Fibroblast of lung (primary cell): ENCODE data around the gene SPTY2D1. TPM values are rescaled to one million over a fixed set of nuclear protein-coding genes. Genes with fewer than 3 reads are reported as not detected.
"Not testable (repeated sequence)": the region's sequence is repeated elsewhere in the genome, so short reads cannot be mapped to it uniquely, and the experiment has no call there.

Experiments used
- DNase-seq, 2 donors: peaks; one replicate each; pipeline versions ENCODE4 v3.0.0 to v3.0.0-alpha.2; 2010; ENCODE audit warnings: low read depth in 2 of 2
- H2AFZ ChIP-seq: 2 replicates; pipeline ENCODE4 v1.5.1; 2012; ENCODE audit warnings: low read length, control low read depth, inconsistent platforms
- H3K27ac ChIP-seq: 2 replicates; pipeline ENCODE4 v1.5.1; 2011; ENCODE audit warnings: low read length, control low read depth; ENCODE audit not compliant: insufficient read depth
- H3K27me3 ChIP-seq: 2 replicates; pipeline ENCODE4 v1.5.1; 2011; ENCODE audit warnings: mild to moderate bottlenecking, low read length; ENCODE audit not compliant: control insufficient read depth, insufficient read depth
- H3K36me3 ChIP-seq: 2 replicates; pipeline ENCODE4 v1.5.1; 2011; ENCODE audit warnings: low read length; ENCODE audit not compliant: control insufficient read depth, insufficient read depth
- H3K4me1 ChIP-seq: 2 replicates; pipeline ENCODE4 v1.5.1; 2011; ENCODE audit warnings: low read length; ENCODE audit not compliant: control insufficient read depth, insufficient read depth; ENCODE audit errors: extremely low read depth
- H3K4me2 ChIP-seq: 2 replicates; pipeline ENCODE4 v1.5.1; 2011; ENCODE audit warnings: low read length, control low read depth; ENCODE audit not compliant: insufficient read depth; ENCODE audit errors: extremely low read depth
- H3K4me3 ChIP-seq, 4 experiments: fragments of 200-600 bp in 1 of 4; sonication (generic) in 1 of 4; replicated peaks in 1 of 4; 2 replicates each; pipeline ENCODE4 v1.5.1; 2011 to 2016; ENCODE audit warnings: low read length in 4 of 4, low read depth in 3 of 4, mild to moderate bottlenecking in 3 of 4, control low read depth in 2 of 4, inconsistent platforms in 1 of 4, mixed read lengths in 1 of 4; ENCODE audit not compliant: insufficient read depth in 1 of 4; ENCODE audit errors: control extremely low read depth in 1 of 4
- H3K79me2 ChIP-seq: 2 replicates; pipeline ENCODE4 v1.5.1; 2012; ENCODE audit warnings: mild to moderate bottlenecking, low read length, inconsistent platforms; ENCODE audit not compliant: control insufficient read depth, insufficient read depth
- H3K9ac ChIP-seq: 2 replicates; pipeline ENCODE4 v1.5.1; 2011; ENCODE audit warnings: mild to moderate bottlenecking, low read length, control low read depth; ENCODE audit not compliant: insufficient read depth
- H3K9me3 ChIP-seq: 2 replicates; pipeline ENCODE4 v1.5.1; 2012; ENCODE audit warnings: low read depth, low read length; ENCODE audit not compliant: control insufficient read depth, insufficient read depth
- H4K20me1 ChIP-seq: 2 replicates; pipeline ENCODE4 v1.5.1; 2011; ENCODE audit warnings: low read length; ENCODE audit not compliant: control insufficient read depth, insufficient read depth; ENCODE audit errors: extremely low read depth
- EZH2 ChIP-seq: IDR thresholded peaks from 2 replicates; pipeline ENCODE4 v1.5.1; 2012; ENCODE audit warnings: low read length, control low read depth, mild to moderate bottlenecking; ENCODE audit errors: missing control alignments
- polyA plus RNA-seq, 2 donors: library from polyadenylated mRNA; depleted of rRNA in 1 of 2; stranded (reverse) in 1 of 2; unstranded in 1 of 2; fragments of >200 nt; gene quantifications; 2 replicates each; pipeline ENCODE4 v1.2.1, GENCODE V29; 2011 to 2012; ENCODE audit warnings: missing spikeins in 1 of 2
- total RNA-seq: library from RNA; depleted of rRNA; stranded (reverse); fragments of >200 nt; gene quantifications from 2 replicates; pipeline ENCODE4 v1.2.1, GENCODE V29; 2014
- TF ChIP-seq, protein P1 (sequence below), 2 donors: IDR thresholded peaks in 1 of 2; conservative IDR thresholded peaks in 1 of 2; 1 replicate in 1 of 2; 2 replicates in 1 of 2; pipeline ENCODE4 v1.5.1; 2011 to 2012; ENCODE audit warnings: low read length in 2 of 2, control low read depth in 1 of 2, inconsistent platforms in 1 of 2, low read depth in 1 of 2, mild to moderate bottlenecking in 1 of 2

Gene SPTY2D1
- total and polyA plus RNA-seq, 2 donors (not counting 1 experiment from before 2014, with no cell fraction given) = 14.0 to 23.8 TPM

DNA sequence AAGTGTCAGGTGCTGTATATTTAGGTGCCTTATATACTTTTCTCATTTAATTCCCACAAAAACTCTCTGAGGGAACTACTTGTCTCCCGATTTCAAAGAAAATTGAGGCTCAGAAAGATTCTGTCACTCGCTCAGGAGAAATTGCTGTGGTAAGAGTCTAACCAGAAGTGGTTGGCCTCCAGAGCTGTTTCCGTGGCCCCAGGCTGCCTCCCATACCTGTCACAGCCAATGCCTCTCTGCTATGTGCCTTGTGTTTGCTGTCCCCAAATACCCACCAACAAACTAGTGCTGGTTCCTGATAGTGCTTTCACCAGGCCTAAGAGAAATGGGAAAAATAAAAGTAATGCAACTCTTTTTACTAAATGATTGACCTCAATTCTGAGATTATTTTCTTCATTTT lies 43.4 kb upstream of the SPTY2D1 start:
- no peaks in the 10 kb centered on the region for H3K9me3 ChIP-seq
- H3K27ac ChIP-seq = no peak overlapping the region
- no peak overlapping the region for H3K9ac ChIP-seq
- H3K79me2 ChIP-seq = no peaks in the 10 kb centered on the region
- TF ChIP-seq, protein P1, sequence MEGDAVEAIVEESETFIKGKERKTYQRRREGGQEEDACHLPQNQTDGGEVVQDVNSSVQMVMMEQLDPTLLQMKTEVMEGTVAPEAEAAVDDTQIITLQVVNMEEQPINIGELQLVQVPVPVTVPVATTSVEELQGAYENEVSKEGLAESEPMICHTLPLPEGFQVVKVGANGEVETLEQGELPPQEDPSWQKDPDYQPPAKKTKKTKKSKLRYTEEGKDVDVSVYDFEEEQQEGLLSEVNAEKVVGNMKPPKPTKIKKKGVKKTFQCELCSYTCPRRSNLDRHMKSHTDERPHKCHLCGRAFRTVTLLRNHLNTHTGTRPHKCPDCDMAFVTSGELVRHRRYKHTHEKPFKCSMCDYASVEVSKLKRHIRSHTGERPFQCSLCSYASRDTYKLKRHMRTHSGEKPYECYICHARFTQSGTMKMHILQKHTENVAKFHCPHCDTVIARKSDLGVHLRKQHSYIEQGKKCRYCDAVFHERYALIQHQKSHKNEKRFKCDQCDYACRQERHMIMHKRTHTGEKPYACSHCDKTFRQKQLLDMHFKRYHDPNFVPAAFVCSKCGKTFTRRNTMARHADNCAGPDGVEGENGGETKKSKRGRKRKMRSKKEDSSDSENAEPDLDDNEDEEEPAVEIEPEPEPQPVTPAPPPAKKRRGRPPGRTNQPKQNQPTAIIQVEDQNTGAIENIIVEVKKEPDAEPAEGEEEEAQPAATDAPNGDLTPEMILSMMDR (conservative IDR thresholded peaks at IDR 0.05 in 1 of 2, IDR thresholded peaks at IDR 0.05 in 1 of 2; ENCODE audit: low read depth in 1 of 2, low read length in 2 of 2) = no peak
- no peak for TF ChIP-seq EZH2
- no peaks in the 10 kb centered on the region for H4K20me1 ChIP-seq
- H3K4me3 ChIP-seq = no peak overlapping the region
- H3K4me2 ChIP-seq = no peak overlapping the region
- H2AFZ ChIP-seq = no peak overlapping the region
- no peaks in the 10 kb centered on the region for H3K4me1 ChIP-seq
- no peak for DNase-seq
- no peaks in the 10 kb centered on the region for H3K36me3 ChIP-seq
- H3K27me3 ChIP-seq = no peaks in the 10 kb centered on the region

GRCh38 chr11:18676803-18677202 lies 42.7 kb upstream of the SPTY2D1 start:
- no peak overlapping the region for H3K27ac ChIP-seq
- no peaks in the 10 kb centered on the region for H3K36me3 ChIP-seq
- H2AFZ ChIP-seq = no peak overlapping the region
- no peak overlapping the region for H3K9ac ChIP-seq
- H3K9me3 ChIP-seq = no peaks in the 10 kb centered on the region
- H3K4me1 ChIP-seq = no peaks in the 10 kb centered on the region
- H3K4me2 ChIP-seq = no peak overlapping the region
- no peaks in the 10 kb centered on the region for H3K79me2 ChIP-seq
- no peak overlapping the region for H3K4me3 ChIP-seq
- no peaks in the 10 kb centered on the region for H4K20me1 ChIP-seq
- no peaks in the 10 kb centered on the region for H3K27me3 ChIP-seq
- TF ChIP-seq EZH2 = no peak
- TF ChIP-seq, protein P1 (conservative IDR thresholded peaks at IDR 0.05 in 1 of 2, IDR thresholded peaks at IDR 0.05 in 1 of 2; ENCODE audit: low read depth in 1 of 2, low read length in 2 of 2) = no peak
- DNase-seq = no peak

GRCh38 chr11:18672209-18672608 lies 38.1 kb upstream of the SPTY2D1 start:
- H3K79me2 ChIP-seq, H3K9ac ChIP-seq, H3K36me3 ChIP-seq, H3K4me3 ChIP-seq, H3K4me1 ChIP-seq, H3K4me2 ChIP-seq, H3K27ac ChIP-seq, H2AFZ ChIP-seq, H4K20me1 ChIP-seq, H3K9me3 ChIP-seq, H3K27me3 ChIP-seq: not testable (repeated sequence)
- peak in 1 of 2 donors; percentile 10 for DNase-seq
